Astrocyte (in vitro differentiated cells and primary cell): Measurements from ENCODE around the gene ADAM29. TPM values are rescaled to one million over a fixed set of nuclear protein-coding genes. Genes with fewer than 3 reads are reported as not detected.

Experiments
- DNase-seq: peaks from one replicate; pipeline ENCODE4 v3.0.0-alpha.2; 2010; ENCODE audit warnings: low read depth
- FAIRE-seq: peaks from 2 replicates; lab custom pipeline; 2011; peaks lifted over from hg19 to GRCh38; lab: Jason Lieb, UNC
- H2AFZ ChIP-seq: 2 replicates; pipeline ENCODE4 v1.6.0; 2012; ENCODE audit warnings: low read depth, low read length, inconsistent platforms
- H3K27ac ChIP-seq: 2 replicates; pipeline ENCODE4 v1.5.1; 2011; ENCODE audit warnings: low read depth, low read length, inconsistent platforms
- H3K27me3 ChIP-seq: 2 replicates; pipeline ENCODE4 v1.6.0; 2011; ENCODE audit warnings: low read length, inconsistent platforms; ENCODE audit not compliant: insufficient read depth
- H3K36me3 ChIP-seq: 2 replicates; pipeline ENCODE4 v1.5.1; 2011; ENCODE audit warnings: low read length, inconsistent platforms; ENCODE audit not compliant: insufficient read depth
- H3K4me1 ChIP-seq: 2 replicates; pipeline ENCODE4 v1.5.1; 2011; ENCODE audit warnings: low read length, inconsistent platforms; ENCODE audit not compliant: insufficient read depth
- H3K4me2 ChIP-seq: 2 replicates; pipeline ENCODE4 v1.6.0; 2012; ENCODE audit warnings: low read length, inconsistent platforms
- H3K4me3 ChIP-seq: 2 replicates; pipeline ENCODE4 v1.5.1; 2011; ENCODE audit warnings: low read depth, mild to moderate bottlenecking, low read length, inconsistent platforms; ENCODE audit not compliant: insufficient read depth
- H3K79me2 ChIP-seq: 2 replicates; pipeline ENCODE4 v1.6.0; 2012; ENCODE audit warnings: mild to moderate bottlenecking, low read length, inconsistent platforms; ENCODE audit not compliant: insufficient read depth
- H3K9ac ChIP-seq: 2 replicates; pipeline ENCODE4 v1.6.0; 2012; ENCODE audit warnings: mild to moderate bottlenecking, low read length, inconsistent platforms
- H3K9me3 ChIP-seq: 2 replicates; pipeline ENCODE4 v1.5.1; 2012; ENCODE audit warnings: low read depth, mild to moderate bottlenecking, low read length, inconsistent platforms; ENCODE audit not compliant: insufficient read depth
- H4K20me1 ChIP-seq: 2 replicates; pipeline ENCODE4 v1.6.0; 2012; ENCODE audit warnings: low read length, inconsistent platforms; ENCODE audit not compliant: insufficient read depth
- H3K27ac Mint-ChIP-seq: one replicate; pipeline ENCODE4 v1.8.0; 2021; ENCODE audit warnings: mild to moderate bottlenecking, mixed read lengths; ENCODE audit not compliant: unreplicated experiment
- H3K27me3 Mint-ChIP-seq: one replicate; pipeline ENCODE4 v1.8.0; 2021; ENCODE audit warnings: low read depth, mixed read lengths; ENCODE audit not compliant: unreplicated experiment
- H3K36me3 Mint-ChIP-seq: one replicate; pipeline ENCODE4 v1.8.0; 2021; ENCODE audit warnings: low read depth, mixed read lengths; ENCODE audit not compliant: unreplicated experiment
- H3K4me1 Mint-ChIP-seq: one replicate; pipeline ENCODE4 v1.8.0; 2021; ENCODE audit warnings: low read depth, mixed read lengths; ENCODE audit not compliant: unreplicated experiment
- H3K4me3 Mint-ChIP-seq: one replicate; pipeline ENCODE4 v1.8.0; 2021; ENCODE audit warnings: mild to moderate bottlenecking, moderate library complexity, mixed read lengths; ENCODE audit not compliant: unreplicated experiment
- H3K9me3 Mint-ChIP-seq: one replicate; pipeline ENCODE4 v1.8.0; 2021; ENCODE audit warnings: mild to moderate bottlenecking, mixed read lengths; ENCODE audit not compliant: unreplicated experiment
- EZH2 ChIP-seq: IDR thresholded peaks from 2 replicates; pipeline ENCODE4 v1.6.1; 2012; ENCODE audit warnings: mild to moderate bottlenecking, low read length, inconsistent platforms; ENCODE audit not compliant: insufficient read depth
- total RNA-seq: library from RNA; stranded (reverse); gene quantifications from 2 replicates; pipeline ENCODE4 v1.2.1, GENCODE V29; 2021
- TF ChIP-seq, protein P1 (sequence below): IDR thresholded peaks from 2 replicates; pipeline ENCODE4 v1.5.1; 2011; ENCODE audit warnings: low read depth, mild to moderate bottlenecking, inconsistent platforms, low read length, moderate library complexity; ENCODE audit not compliant: insufficient read depth

The ADAM29 gene
- total RNA-seq, 1 donor from 2014 or later = not detected

DNA sequence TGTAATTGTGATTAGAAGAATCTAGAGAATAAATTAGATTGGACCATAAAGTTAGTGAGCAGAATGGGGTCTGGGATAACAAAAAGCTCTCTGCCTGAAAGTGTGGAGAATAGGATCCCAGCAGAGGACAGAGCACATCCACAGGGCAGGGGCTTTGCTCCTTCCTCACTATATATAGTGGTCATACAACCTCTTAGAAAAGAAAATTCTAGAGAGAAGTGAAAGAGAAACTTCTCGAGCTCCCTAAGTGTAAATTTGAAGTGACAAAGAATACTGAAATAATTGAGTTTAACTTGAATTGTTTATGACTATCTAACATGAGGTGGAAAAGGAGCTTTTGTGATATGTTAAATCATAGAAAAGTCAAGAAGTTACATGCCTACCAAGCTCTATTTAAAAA lies 14.9 kb downstream of the ADAM29 start:
- no peak overlapping the region for H3K27ac ChIP-seq
- H3K9ac ChIP-seq = no peak overlapping the region
- no peak overlapping the region for H2AFZ ChIP-seq
- DNase-seq (no peak), FAIRE-seq (no peak)
- TF ChIP-seq EZH2 = no peak
- TF ChIP-seq, protein P1, sequence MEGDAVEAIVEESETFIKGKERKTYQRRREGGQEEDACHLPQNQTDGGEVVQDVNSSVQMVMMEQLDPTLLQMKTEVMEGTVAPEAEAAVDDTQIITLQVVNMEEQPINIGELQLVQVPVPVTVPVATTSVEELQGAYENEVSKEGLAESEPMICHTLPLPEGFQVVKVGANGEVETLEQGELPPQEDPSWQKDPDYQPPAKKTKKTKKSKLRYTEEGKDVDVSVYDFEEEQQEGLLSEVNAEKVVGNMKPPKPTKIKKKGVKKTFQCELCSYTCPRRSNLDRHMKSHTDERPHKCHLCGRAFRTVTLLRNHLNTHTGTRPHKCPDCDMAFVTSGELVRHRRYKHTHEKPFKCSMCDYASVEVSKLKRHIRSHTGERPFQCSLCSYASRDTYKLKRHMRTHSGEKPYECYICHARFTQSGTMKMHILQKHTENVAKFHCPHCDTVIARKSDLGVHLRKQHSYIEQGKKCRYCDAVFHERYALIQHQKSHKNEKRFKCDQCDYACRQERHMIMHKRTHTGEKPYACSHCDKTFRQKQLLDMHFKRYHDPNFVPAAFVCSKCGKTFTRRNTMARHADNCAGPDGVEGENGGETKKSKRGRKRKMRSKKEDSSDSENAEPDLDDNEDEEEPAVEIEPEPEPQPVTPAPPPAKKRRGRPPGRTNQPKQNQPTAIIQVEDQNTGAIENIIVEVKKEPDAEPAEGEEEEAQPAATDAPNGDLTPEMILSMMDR = no peak
- no peaks in the 10 kb centered on the region for H3K36me3 Mint-ChIP-seq
- no peaks in the 10 kb centered on the region for H4K20me1 ChIP-seq
- no peak overlapping the region for H3K4me3 Mint-ChIP-seq
- H3K4me3 ChIP-seq = no peak overlapping the region
- H3K4me1 ChIP-seq = no peaks in the 10 kb centered on the region
- H3K27me3 Mint-ChIP-seq = no peaks in the 10 kb centered on the region
- no peaks in the 10 kb centered on the region for H3K4me1 Mint-ChIP-seq
- H3K27ac Mint-ChIP-seq = no peak overlapping the region
- H3K36me3 ChIP-seq = no peaks in the 10 kb centered on the region
- no peaks in the 10 kb centered on the region for H3K79me2 ChIP-seq
- H3K4me2 ChIP-seq = no peak overlapping the region
- no peaks in the 10 kb centered on the region for H3K9me3 Mint-ChIP-seq
- no peaks in the 10 kb centered on the region for H3K27me3 ChIP-seq
- no peaks in the 10 kb centered on the region for H3K9me3 ChIP-seq

DNA sequence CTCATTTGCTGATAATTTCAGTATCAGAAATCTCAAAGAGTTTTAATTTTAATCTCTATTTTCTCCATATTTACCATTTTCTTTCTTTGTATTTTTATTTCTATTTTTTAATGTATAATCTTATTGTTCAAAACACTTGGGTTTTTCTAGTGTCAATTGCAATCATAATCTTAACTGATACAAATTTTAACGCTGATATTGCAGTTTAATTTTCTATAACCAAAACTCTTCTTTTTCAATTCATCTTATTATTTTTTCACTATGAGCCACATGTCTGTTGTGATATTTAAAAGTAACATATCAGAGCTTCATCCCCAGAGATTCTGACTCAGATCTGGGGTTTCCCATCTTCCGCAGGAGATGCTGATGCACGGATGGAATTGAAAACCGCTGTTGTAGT lies 16.2 kb downstream of the ADAM29 start:
- Mint-ChIP-seq H3K27ac (no peak overlapping the region), H3K27me3 (no peaks in the 10 kb centered on the region), H3K4me3 (no peak overlapping the region), H3K36me3 (no peaks in the 10 kb centered on the region), H3K4me1 (no peaks in the 10 kb centered on the region), H3K9me3 (no peaks in the 10 kb centered on the region)
- no peaks in the 10 kb centered on the region for H4K20me1 ChIP-seq
- no peaks in the 10 kb centered on the region for H3K4me1 ChIP-seq
- no peak overlapping the region for H2AFZ ChIP-seq
- no peak overlapping the region for H3K4me2 ChIP-seq
- H3K9me3 ChIP-seq = no peaks in the 10 kb centered on the region
- no peak overlapping the region for H3K9ac ChIP-seq
- H3K79me2 ChIP-seq = no peaks in the 10 kb centered on the region
- no peak overlapping the region for H3K27ac ChIP-seq
- TF ChIP-seq, protein P1 = no peak
- no peak for TF ChIP-seq EZH2
- FAIRE-seq = no peak
- no peak overlapping the region for H3K4me3 ChIP-seq
- no peaks in the 10 kb centered on the region for H3K36me3 ChIP-seq
- no peak for DNase-seq
- H3K27me3 ChIP-seq = no peaks in the 10 kb centered on the region

DNA sequence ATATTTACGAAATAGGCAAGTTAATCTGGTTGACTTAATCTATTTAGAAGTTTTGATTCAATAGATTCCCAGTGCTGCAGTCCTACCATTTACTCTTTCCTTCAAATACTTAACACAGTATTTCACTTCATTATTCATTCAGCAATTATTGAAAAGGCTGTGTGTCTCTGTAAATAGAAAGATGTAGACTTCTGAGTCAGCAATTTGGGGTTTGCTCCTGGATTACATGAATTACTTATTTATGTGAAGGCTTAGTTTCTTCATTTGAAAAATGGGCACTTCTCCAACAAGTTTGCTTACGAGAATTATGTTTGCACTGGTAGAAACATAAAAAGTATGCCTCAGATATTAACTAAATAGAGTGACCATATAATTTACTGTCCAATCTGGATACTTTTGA lies 17.4 kb downstream of the ADAM29 start:
- H3K79me2 ChIP-seq = no peaks in the 10 kb centered on the region
- H3K36me3 ChIP-seq = no peaks in the 10 kb centered on the region
- FAIRE-seq = no peak
- H3K9ac ChIP-seq = no peak overlapping the region
- H3K27ac ChIP-seq = no peak overlapping the region
- Mint-ChIP-seq H3K4me3 (no peak overlapping the region), H3K27ac (no peak overlapping the region), H3K4me1 (no peaks in the 10 kb centered on the region), H3K9me3 (no peaks in the 10 kb centered on the region), H3K27me3 (no peaks in the 10 kb centered on the region), H3K36me3 (no peaks in the 10 kb centered on the region)
- H3K27me3 ChIP-seq = no peaks in the 10 kb centered on the region
- no peak for DNase-seq
- no peak overlapping the region for H3K4me3 ChIP-seq
- H3K4me2 ChIP-seq = no peak overlapping the region
- no peaks in the 10 kb centered on the region for H3K4me1 ChIP-seq
- TF ChIP-seq EZH2 = no peak
- TF ChIP-seq, protein P1 = no peak
- H3K9me3 ChIP-seq = no peaks in the 10 kb centered on the region
- H4K20me1 ChIP-seq = no peaks in the 10 kb centered on the region
- H2AFZ ChIP-seq = no peak overlapping the region
